ENCODE data around the gene RAB38. TPM values are rescaled to one million over a fixed set of nuclear protein-coding genes. Genes with fewer than 3 reads are reported as not detected.

RAB38 gene
- total RNA-seq, 1 experiment from 2014 or later, result 0.41 TPM

DNA sequence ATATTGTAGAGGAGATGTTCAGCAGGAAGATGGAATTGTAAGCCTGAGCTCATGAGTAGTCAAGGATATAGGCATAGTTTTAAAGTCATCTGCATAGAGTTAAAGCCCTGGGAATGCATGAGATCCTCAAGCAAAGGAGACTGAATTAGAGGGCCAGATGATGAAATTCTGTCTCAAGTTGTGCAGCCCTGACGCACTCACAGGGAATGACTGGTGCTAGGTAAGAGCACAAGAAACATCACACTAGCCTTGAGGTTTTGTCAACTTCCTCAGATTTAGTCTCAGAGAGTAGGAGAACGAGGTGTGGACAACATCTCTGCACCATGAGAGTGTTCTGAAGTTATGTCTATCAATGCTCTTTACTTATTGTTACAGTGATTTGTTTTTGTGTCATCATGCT lies 5.8 kb downstream of the RAB38 start:
- no peaks in the 10 kb centered on the region for H3K4me1 ChIP-seq
- no peak overlapping the region for H3K4me3 Mint-ChIP-seq (ENCODE audit: unreplicated experiment)
- CTCF ChIA-PET, result no interaction called here

DNA sequence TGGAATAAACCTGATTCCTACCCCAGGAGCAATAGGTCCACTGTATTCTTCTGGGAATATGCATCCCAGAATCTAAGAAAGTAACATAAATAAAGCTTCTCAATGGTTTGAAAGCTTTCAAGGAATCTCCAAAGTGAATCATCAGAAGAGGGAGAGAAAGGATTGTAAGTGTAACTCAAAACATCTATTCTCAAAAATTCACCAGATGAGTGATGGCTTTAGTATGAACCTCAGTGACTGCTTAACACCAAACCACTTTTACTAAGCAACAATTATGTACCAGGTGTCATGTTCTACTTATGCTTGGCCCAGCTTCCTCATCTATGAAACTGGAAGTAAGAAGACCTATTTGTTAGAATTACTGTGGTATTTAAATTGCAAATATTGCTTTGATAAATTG lies 7.4 kb downstream of the RAB38 start:
- no peaks in the 10 kb centered on the region for H3K9me3 Mint-ChIP-seq (ENCODE audit: unreplicated experiment)
- Histone ChIP-seq H3K27me3 (replicated peaks; ENCODE audit: control insufficient read depth, insufficient read depth, low read length) (peaks cover 1% of the 10 kb centered on the region; the same call in 1 of the 2 replicates), H3K4me3 (ENCODE audit: low read depth, low read length) (no peak overlapping the region), H3K9me3 (no peaks in the 10 kb centered on the region), H3K4me1 (no peaks in the 10 kb centered on the region), H3K36me3 (ENCODE audit: control insufficient read depth, insufficient read depth, low read length) (no peaks in the 10 kb centered on the region)
- ChIA-PET POLR2A (no interaction called here), CTCF (no interaction called here)
- H3K4me3 Mint-ChIP-seq (ENCODE audit: unreplicated experiment), result no peak overlapping the region
- no peaks in the 10 kb centered on the region for H3K36me3 Mint-ChIP-seq (ENCODE audit: insufficient read depth, unreplicated experiment)
- no peaks in the 10 kb centered on the region for H3K4me1 Mint-ChIP-seq (ENCODE audit: low read depth, unreplicated experiment)
- peaks cover 9% of the 10 kb centered on the region for H3K27me3 Mint-ChIP-seq (ENCODE audit: insufficient read depth, unreplicated experiment)
- TF ChIP-seq, protein P1, sequence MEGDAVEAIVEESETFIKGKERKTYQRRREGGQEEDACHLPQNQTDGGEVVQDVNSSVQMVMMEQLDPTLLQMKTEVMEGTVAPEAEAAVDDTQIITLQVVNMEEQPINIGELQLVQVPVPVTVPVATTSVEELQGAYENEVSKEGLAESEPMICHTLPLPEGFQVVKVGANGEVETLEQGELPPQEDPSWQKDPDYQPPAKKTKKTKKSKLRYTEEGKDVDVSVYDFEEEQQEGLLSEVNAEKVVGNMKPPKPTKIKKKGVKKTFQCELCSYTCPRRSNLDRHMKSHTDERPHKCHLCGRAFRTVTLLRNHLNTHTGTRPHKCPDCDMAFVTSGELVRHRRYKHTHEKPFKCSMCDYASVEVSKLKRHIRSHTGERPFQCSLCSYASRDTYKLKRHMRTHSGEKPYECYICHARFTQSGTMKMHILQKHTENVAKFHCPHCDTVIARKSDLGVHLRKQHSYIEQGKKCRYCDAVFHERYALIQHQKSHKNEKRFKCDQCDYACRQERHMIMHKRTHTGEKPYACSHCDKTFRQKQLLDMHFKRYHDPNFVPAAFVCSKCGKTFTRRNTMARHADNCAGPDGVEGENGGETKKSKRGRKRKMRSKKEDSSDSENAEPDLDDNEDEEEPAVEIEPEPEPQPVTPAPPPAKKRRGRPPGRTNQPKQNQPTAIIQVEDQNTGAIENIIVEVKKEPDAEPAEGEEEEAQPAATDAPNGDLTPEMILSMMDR (IDR thresholded peaks at IDR 0.05; ENCODE audit: insufficient read depth in 1 of 2, low read depth in 1 of 2, low read length in 1 of 2, severe bottlenecking in 1 of 2, unreplicated experiment in 1 of 2), result no peak
- no peak overlapping the region for H3K27ac Mint-ChIP-seq (ENCODE audit: unreplicated experiment)
- no TSS peak for BruUV-seq (replicated peaks)
- intact Hi-C loops (cut with micrococcal nuclease; ENCODE audit: unreplicated experiment), result loop anchor here (2.0 kb wide), 1 partner anchor 377 kb away; no protein-coding TSS in a partner anchor
- no peak for DNase-seq

More for the DNA sequence above, 5.8 kb downstream of the RAB38 start:
- no peaks in the 10 kb centered on the region for H3K9me3 Mint-ChIP-seq (ENCODE audit: unreplicated experiment)
- Histone ChIP-seq H3K4me3 (ENCODE audit: low read depth, low read length) (no peak overlapping the region), H3K36me3 (ENCODE audit: control insufficient read depth, insufficient read depth, low read length) (no peaks in the 10 kb centered on the region), H3K9me3 (no peaks in the 10 kb centered on the region), H3K27me3 (replicated peaks; ENCODE audit: control insufficient read depth, insufficient read depth, low read length) (peaks cover 1% of the 10 kb centered on the region; the same call in 1 of the 2 replicates)
- no peaks in the 10 kb centered on the region for H3K4me1 Mint-ChIP-seq (ENCODE audit: low read depth, unreplicated experiment)
- TF ChIP-seq, protein P1 (IDR thresholded peaks at IDR 0.05; ENCODE audit: insufficient read depth in 1 of 2, low read depth in 1 of 2, low read length in 1 of 2, severe bottlenecking in 1 of 2, unreplicated experiment in 1 of 2), result no peak
- H3K36me3 Mint-ChIP-seq (ENCODE audit: insufficient read depth, unreplicated experiment), result no peaks in the 10 kb centered on the region
- BruUV-seq (replicated peaks), result no TSS peak
- H3K27ac Mint-ChIP-seq (ENCODE audit: unreplicated experiment), result no peak overlapping the region
- POLR2A ChIA-PET, result no interaction called here
- intact Hi-C loops (cut with micrococcal nuclease; ENCODE audit: unreplicated experiment), result no loop called here
- no peak for DNase-seq
- H3K27me3 Mint-ChIP-seq (ENCODE audit: insufficient read depth, unreplicated experiment), result peaks cover 7% of the 10 kb centered on the region

DNA sequence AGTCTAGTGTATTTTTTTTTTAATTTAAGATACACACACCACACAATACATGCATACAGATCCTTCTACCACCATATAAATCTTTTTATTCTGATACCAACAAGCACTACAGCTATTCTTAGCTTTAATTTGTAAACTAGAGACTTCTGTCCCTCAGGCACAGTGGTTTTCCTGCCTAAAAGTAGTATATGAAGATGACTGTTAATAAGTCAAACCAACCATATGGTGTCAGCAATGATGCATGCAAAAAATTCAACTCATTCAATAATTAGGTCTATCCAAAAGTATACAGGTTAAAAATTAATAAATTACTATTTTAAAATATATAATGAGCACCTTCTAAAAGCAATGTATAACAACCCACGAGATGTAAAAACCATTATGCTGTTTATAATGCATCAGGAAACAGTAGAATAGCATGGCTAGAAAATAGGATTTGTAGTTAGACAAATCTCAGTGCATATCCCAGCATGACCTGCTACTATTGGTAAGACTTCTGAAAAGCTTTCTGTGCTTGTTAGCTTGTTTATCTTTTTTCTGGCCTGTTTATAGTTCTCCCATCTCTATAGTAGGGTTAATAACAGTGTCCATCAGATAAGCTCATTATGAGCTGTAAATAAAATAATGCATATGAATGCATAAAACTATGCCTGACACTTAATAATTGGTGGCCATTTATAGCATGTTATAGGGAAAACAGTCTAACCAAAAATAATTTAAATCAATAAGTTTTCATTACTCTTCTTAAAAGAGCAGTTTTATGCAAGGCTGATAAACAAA lies 10.2 kb downstream of the RAB38 start:
- Histone ChIP-seq H3K36me3 (ENCODE audit: control insufficient read depth, insufficient read depth, low read length) (no peaks in the 10 kb centered on the region), H3K9me3 (no peaks in the 10 kb centered on the region), H3K4me1 (no peaks in the 10 kb centered on the region), H3K27me3 (replicated peaks; ENCODE audit: control insufficient read depth, insufficient read depth, low read length) (peaks cover 1% of the 10 kb centered on the region; the same call in 1 of the 2 replicates), H3K4me3 (ENCODE audit: low read depth, low read length) (no peak overlapping the region)
- Mint-ChIP-seq H3K36me3 (ENCODE audit: insufficient read depth, unreplicated experiment) (no peaks in the 10 kb centered on the region), H3K9me3 (ENCODE audit: unreplicated experiment) (no peaks in the 10 kb centered on the region), H3K4me3 (ENCODE audit: unreplicated experiment) (no peak overlapping the region), H3K27me3 (ENCODE audit: insufficient read depth, unreplicated experiment) (peaks cover 14% of the 10 kb centered on the region), H3K27ac (ENCODE audit: unreplicated experiment) (no peak overlapping the region), H3K4me1 (ENCODE audit: low read depth, unreplicated experiment) (no peaks in the 10 kb centered on the region)
- TF ChIP-seq, protein P1 (IDR thresholded peaks at IDR 0.05; ENCODE audit: insufficient read depth in 1 of 2, low read depth in 1 of 2, low read length in 1 of 2, severe bottlenecking in 1 of 2, unreplicated experiment in 1 of 2), result no peak
- ChIA-PET CTCF (no interaction called here), POLR2A (no interaction called here)
- DNase-seq, result no peak
- BruUV-seq (replicated peaks), result no TSS peak
- intact Hi-C loops (cut with micrococcal nuclease; ENCODE audit: unreplicated experiment), result loop anchor here (5.0 kb wide), 1 partner anchor 63 kb away; no protein-coding TSS in a partner anchor

Measured in Caco-2 (cell line).